ENCODE measurements around the gene C1QBP. TPM values are rescaled to one million over a fixed set of nuclear protein-coding genes. Genes with fewer than 3 reads are reported as not detected.

Gene C1QBP
- total RNA-seq, 4 donors from 2014 or later = 102 to 200 (median 134) TPM

GRCh38 chr17:5464717-5465507, 26.0 kb upstream of the C1QBP start:
- Histone ChIP-seq H3K27ac (no peak overlapping the region), H3K4me1 (peaks cover 21 to 23% of the 10 kb centered on the region in 2 donors), H3K27me3 (no peaks in the 10 kb centered on the region), H3K36me3 (peaks cover 0 to 14% of the 10 kb centered on the region in 2 donors), H3K9me3 (no peaks in the 10 kb centered on the region), H3K4me3 (no peak overlapping the region)
- no peak for TF ChIP-seq POLR2A (IDR thresholded peaks at IDR 0.05)
- no peak for TF ChIP-seq CTCF (IDR thresholded peaks at IDR 0.05 in 4 of 5, conservative IDR thresholded peaks at IDR 0.05 in 1 of 5)
- DNase-seq = no peak
- in situ Hi-C loops (cut with MboI; ENCODE audit: low sequenced_read_pairs in 4 of 4) (no loop called here), intact Hi-C loops (cut with DNase I; ENCODE audit: low total_unique reads) (no loop called here)
- no peak for ATAC-seq

GRCh38 chr17:5446786-5447185, 7.8 kb upstream of the C1QBP start:
- Histone ChIP-seq H3K27ac (no peak overlapping the region), H3K9me3 (no peaks in the 10 kb centered on the region), H3K4me3 (no peak overlapping the region), H3K36me3 (peaks cover 0 to 79% of the 10 kb centered on the region in 2 donors), H3K4me1 (no peaks in the 10 kb centered on the region), H3K27me3 (no peaks in the 10 kb centered on the region)
- TF ChIP-seq POLR2A (IDR thresholded peaks at IDR 0.05) (no peak), CTCF (IDR thresholded peaks at IDR 0.05 in 4 of 5, conservative IDR thresholded peaks at IDR 0.05 in 1 of 5) (no peak)
- in situ Hi-C loops (cut with MboI; ENCODE audit: low sequenced_read_pairs in 4 of 4) (loop anchor here in 1 of 4 donors (25.0 kb wide), 1 partner anchor 209 kb away; the partner anchor contains the start of gene SCIMP), intact Hi-C loops (cut with DNase I; ENCODE audit: low total_unique reads) (no loop called here)
- DNase-seq = no peak
- no peak for ATAC-seq

- DNase-seq (no peak), ATAC-seq (no peak)
- in situ Hi-C loops (cut with MboI; ENCODE audit: low sequenced_read_pairs in 4 of 4) (loop anchor here in 1 of 4 donors (25.0 kb wide), 1 partner anchor 207 kb away; the partner anchor contains the start of gene SCIMP), intact Hi-C loops (cut with DNase I; ENCODE audit: low total_unique reads) (no loop called here)
- no peaks in the 10 kb centered on the region for H3K9me3 ChIP-seq
- no peak overlapping the region for H3K27ac ChIP-seq
- H3K36me3 ChIP-seq = peaks cover 0 to 53% of the 10 kb centered on the region in 2 donors
- H3K27me3 ChIP-seq = no peaks in the 10 kb centered on the region
- no peak overlapping the region for H3K4me3 ChIP-seq
- peaks cover 0 to 5% of the 10 kb centered on the region in 2 donors for H3K4me1 ChIP-seq
- TF ChIP-seq POLR2A (IDR thresholded peaks at IDR 0.05) (no peak), CTCF (IDR thresholded peaks at IDR 0.05 in 4 of 5, conservative IDR thresholded peaks at IDR 0.05 in 1 of 5) (no peak)
Measured at GRCh38 chr17:5444209-5444608, 5.3 kb upstream of the C1QBP start.

- ATAC-seq (no peak), DNase-seq (no peak)
- intact Hi-C loops (cut with DNase I; ENCODE audit: low total_unique reads) (no loop called here), in situ Hi-C loops (cut with MboI; ENCODE audit: low sequenced_read_pairs in 4 of 4) (loop anchor here in 1 of 4 donors (25.0 kb wide), 1 partner anchor 206 kb away; the partner anchor contains the start of gene SCIMP)
- H3K4me3 ChIP-seq = no peak overlapping the region
- TF ChIP-seq POLR2A (IDR thresholded peaks at IDR 0.05) (no peak), CTCF (IDR thresholded peaks at IDR 0.05 in 4 of 5, conservative IDR thresholded peaks at IDR 0.05 in 1 of 5) (no peak)
- peaks cover 0 to 49% of the 10 kb centered on the region in 2 donors for H3K36me3 ChIP-seq
- H3K27me3 ChIP-seq = no peaks in the 10 kb centered on the region
- H3K4me1 ChIP-seq = peaks cover 0 to 6% of the 10 kb centered on the region in 2 donors
- H3K27ac ChIP-seq = no peak overlapping the region
- no peaks in the 10 kb centered on the region for H3K9me3 ChIP-seq
Measured at GRCh38 chr17:5443728-5444127, 4.8 kb upstream of the C1QBP start.
